Esophagus (tissue), 2 donors: ENCODE measurements around the gene TP53TG3B. TPM values are rescaled to one million over a fixed set of nuclear protein-coding genes. Genes with fewer than 3 reads are reported as not detected.
"Not testable (repeated sequence)": the region's sequence is repeated elsewhere in the genome, so short reads cannot be mapped to it uniquely, and the experiment has no call there.

Experiments used
- H3K27ac ChIP-seq, 2 donors: one replicate each; pipeline ENCODE4 v1.5.1; 2013; ENCODE audit warnings: low read depth in 2 of 2, mild to moderate bottlenecking in 2 of 2, inconsistent platforms in 1 of 2, low read length in 1 of 2, moderate library complexity in 1 of 2
- H3K27me3 ChIP-seq, 2 donors: one replicate each; pipeline ENCODE4 v1.6.1; 2013; ENCODE audit warnings: low read length in 2 of 2, control low read depth in 1 of 2, mild to moderate bottlenecking in 1 of 2; ENCODE audit not compliant: insufficient read depth in 2 of 2, control insufficient read depth in 1 of 2
- H3K36me3 ChIP-seq, 2 donors: one replicate each; pipeline ENCODE4 v1.6.1; 2013; ENCODE audit warnings: low read length in 1 of 2; ENCODE audit not compliant: control insufficient read depth in 2 of 2, insufficient read depth in 2 of 2
- H3K4me1 ChIP-seq, 2 donors: one replicate each; pipeline ENCODE4 v1.6.1; 2013; ENCODE audit warnings: low read length in 1 of 2; ENCODE audit not compliant: control insufficient read depth in 2 of 2, insufficient read depth in 2 of 2
- H3K4me3 ChIP-seq, 2 donors: one replicate each; pipeline ENCODE4 v1.5.1; 2013; ENCODE audit warnings: low read length in 2 of 2, mild to moderate bottlenecking in 2 of 2, low read depth in 1 of 2, moderate library complexity in 1 of 2
- H3K9me3 ChIP-seq, 2 donors: one replicate each; pipeline ENCODE4 v1.6.1; 2013; ENCODE audit warnings: mild to moderate bottlenecking in 2 of 2, low read depth in 1 of 2, low read length in 1 of 2, moderate library complexity in 1 of 2; ENCODE audit not compliant: control insufficient read depth in 2 of 2, insufficient read depth in 1 of 2
- WGBS, 2 donors: extraction: QIAGEN DNeasy Blood & Tissue Kit; methylation state at CpG; one replicate each; pipeline ENCODE4 v1.1.7; 2013; 5-methylcytosine and 5-hydroxymethylcytosine counted together
- polyA plus RNA-seq, 2 donors: library from polyadenylated mRNA; stranded (reverse); fragments of 200-250 nt; gene quantifications; one replicate each; pipeline ENCODE4 v1.2.3, GENCODE V29; 2013
- donor health status: healthy with polysubstance abuse.
- donor health status: Bipolar disorder and iron deficiency.

TP53TG3B gene, protein sequence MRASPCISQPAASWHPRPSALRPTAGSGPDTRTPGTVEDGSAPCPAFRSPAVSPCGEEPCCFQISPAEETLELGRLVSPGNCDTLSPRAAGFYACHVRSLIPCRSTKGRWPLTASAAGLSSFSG
- polyA plus RNA-seq = under 1 TPM in 1 of 2 donors, not detected in 1; 0.16 TPM

DNA sequence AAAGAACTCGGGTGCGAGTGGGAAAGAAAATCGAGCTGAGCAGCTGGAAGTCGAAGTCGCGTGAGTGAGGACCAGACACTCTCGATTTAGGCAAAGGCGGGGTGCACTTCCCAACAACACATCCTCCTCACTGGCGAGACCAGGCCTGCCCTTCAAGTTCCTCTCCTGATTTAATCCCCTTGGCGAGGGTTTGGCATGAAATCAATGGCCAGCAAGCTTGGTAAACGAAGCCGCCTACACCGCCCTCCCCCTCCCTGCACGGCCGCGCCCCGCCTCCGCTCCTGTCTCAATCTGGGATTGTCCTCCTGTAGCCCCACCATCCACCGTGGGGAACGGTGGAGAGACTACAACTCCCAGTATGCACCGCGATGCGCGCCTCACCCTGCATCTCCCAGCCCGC is at the start of gene TP53TG3B:
TP53TG3B (plus strand) TSS at position 301 of the 400 bp plus-strand sequence; CDS start at position 369, 68 bp downstream.
- WGBS, 2 donors = no CpG with 5 or more reads among the region's 25 CpGs

DNA sequence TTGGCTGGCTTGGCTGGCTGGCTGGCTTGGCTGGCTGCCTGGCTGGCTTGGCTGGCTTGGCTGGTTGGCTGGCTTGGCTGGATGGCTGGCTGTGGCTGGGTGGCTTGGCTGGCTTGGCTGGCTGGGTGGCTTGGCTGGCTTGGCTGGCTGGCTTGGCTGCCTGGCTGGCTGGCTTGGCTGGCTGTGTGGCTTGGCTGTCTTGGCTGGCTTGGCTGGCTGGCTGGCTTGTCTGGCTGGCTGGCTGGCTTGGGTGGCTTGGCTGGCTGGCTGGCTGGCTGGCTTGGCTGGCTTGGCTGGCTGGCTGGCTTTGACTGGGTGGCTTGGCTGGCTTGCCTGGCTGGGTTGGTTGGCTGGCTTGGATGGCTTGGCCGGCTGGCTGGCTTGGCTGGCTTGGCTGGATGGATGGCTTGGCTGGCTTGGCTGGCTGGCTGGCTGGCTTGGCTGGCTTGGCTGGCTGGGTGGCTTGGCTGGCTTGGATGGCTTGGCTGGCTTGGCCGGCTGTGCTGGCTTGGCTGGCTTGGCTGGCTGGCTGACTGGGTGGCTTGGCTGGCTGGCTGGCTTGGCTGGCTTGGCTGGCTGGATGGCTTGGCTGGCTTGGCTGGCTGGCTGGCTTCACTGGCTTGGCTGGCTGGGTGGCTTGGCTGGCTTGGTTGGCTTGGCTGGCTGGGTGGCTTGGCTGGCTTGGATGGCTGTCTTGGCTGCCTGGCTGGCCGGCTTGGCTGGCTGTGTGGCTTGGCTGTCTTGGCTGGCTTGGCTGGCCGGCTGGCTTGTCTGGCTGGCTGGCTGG is 24.2 kb upstream of the TP53TG3B start:
- WGBS, 2 donors = 48 to 68% methylated on average over 4 of the region's 4 CpGs
- H3K4me1 ChIP-seq, H3K36me3 ChIP-seq, H3K27ac ChIP-seq, H3K27me3 ChIP-seq, H3K4me3 ChIP-seq: not testable (repeated sequence)
- peaks cover 15 to 28% of the 10 kb centered on the region in 2 donors for H3K9me3 ChIP-seq

More for the DNA sequence above, at the start of gene TP53TG3B:
- not testable (repeated sequence) for H3K4me1 ChIP-seq, H3K9me3 ChIP-seq, H3K27ac ChIP-seq, H3K27me3 ChIP-seq, H3K4me3 ChIP-seq, H3K36me3 ChIP-seq

DNA sequence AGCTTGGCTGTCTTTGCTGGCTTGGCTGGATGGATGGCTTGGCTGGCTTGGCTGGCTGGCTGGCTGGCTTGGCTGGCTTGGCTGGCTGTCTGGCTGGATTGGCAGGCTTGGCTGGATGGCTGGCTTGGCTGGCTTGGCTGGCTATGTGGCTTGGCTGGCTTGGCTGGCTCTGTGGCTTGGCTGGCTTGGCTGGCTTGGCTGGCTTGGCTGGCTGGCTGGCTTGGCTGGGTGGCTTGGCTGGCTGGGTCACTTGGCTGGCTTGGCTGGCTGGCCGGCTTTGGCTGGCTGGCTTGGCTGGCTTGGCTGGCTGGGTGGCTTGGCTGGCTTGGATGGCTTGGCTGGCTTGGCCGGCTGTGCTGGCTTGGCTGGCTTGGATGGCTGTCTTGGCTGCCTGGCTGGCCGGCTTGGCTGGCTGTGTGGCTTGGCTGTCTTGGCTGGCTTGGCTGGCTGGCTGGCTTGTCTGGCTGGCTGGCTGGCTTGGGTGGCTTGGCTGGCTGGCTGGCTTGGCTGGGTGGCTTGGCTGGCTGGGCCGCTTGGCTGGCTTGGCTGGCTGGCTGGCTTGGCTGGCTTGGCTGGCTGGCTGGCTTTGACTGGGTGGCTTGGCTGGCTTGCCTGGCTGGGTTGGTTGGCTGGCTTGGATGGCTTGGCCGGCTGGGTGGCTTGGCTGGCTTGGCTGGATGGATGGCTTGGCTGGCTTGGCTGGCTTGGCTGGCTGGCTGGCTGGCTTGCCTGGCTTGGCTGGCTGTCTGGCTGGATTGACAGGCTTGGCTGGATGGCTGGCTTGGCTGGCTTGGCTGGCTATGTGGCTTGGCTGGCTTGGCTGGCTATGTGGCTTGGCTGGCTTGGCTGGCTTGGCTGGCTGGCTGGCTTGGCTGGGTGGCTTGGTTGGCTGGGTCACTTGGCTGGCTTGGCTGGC is 22.8 kb upstream of the TP53TG3B start:
- not testable (repeated sequence) for H3K4me3 ChIP-seq, H3K27me3 ChIP-seq, H3K4me1 ChIP-seq, H3K27ac ChIP-seq, H3K36me3 ChIP-seq
- 61 to 70% methylated on average over 5 of the region's 5 CpGs for WGBS, 2 donors
- peaks cover 15 to 28% of the 10 kb centered on the region in 2 donors for H3K9me3 ChIP-seq

DNA sequence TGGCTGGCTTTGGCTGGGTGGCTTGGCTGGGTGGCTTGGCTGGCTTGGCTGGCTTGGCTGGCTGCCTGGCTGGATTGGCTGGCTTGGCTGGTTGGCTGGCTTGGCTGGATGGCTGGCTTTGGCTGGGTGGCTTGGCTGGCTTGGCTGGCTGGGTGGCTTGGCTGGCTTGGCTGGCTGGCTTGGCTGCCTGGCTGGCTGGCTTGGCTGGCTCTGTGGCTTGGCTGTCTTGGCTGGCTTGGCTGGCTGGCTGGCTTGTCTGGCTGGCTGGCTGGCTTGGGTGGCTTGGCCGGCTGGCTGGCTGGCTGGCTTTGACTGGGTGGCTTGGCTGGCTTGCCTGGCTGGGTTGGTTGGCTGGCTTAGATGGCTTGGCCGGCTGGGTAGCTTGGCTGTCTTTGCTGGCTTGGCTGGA is 22.1 kb upstream of the TP53TG3B start:
- not testable (repeated sequence) for H3K27me3 ChIP-seq, H3K4me1 ChIP-seq
- 56 to 59% methylated on average over 2 of the region's 2 CpGs for WGBS, 2 donors

DNA sequence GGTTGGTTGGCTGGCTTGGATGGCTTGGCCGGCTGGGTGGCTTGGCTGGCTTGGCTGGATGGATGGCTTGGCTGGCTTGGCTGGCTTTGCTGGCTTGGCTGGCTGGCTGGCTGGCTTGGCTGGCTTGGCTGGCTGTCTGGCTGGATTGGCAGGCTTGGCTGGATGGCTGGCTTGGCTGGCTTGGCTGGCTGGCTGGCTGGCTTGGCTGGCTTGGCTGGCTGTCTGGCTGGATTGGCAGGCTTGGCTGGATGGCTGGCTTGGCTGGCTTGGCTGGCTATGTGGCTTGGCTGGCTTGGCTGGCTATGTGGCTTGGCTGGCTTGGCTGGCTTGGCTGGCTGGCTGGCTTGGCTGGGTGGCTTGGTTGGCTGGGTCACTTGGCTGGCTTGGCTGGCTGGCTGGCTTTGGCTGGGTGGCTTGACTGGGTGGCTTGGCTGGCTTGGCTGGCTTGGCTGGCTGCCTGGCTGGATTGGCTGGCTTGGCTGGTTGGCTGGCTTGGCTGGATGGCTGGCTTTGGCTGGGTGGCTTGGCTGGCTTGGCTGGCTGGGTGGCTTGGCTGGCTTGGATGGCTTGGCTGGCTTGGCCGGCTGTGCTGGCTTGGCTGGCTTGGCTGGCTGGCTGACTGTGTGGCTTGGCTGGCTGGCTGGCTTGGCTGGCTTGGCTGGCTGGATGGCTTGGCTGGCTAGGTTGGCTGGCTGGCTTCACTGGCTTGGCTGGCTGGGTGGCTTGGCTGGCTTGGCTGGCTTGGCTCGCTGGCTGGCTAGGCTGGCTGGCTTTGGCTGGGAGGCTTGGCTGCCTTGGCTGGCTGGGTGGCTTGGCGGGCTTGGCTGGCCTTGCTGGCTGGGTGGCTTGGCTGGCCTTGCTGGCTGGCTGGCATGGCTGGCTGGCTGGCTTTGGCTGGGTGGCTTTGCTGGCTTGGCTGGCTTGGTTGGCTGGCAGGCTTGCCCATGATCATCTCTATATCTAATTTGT is 21.3 kb upstream of the TP53TG3B start:
- not testable (repeated sequence) for H3K27ac ChIP-seq
- WGBS, 2 donors = 57 to 70% methylated on average over 3 of the region's 4 CpGs

More for the DNA sequence above, 22.1 kb upstream of the TP53TG3B start:
- H3K27ac ChIP-seq, H3K4me3 ChIP-seq, H3K36me3 ChIP-seq: not testable (repeated sequence)
- peaks cover 15 to 28% of the 10 kb centered on the region in 2 donors for H3K9me3 ChIP-seq

More for the DNA sequence above, 21.3 kb upstream of the TP53TG3B start:
- not testable (repeated sequence) for H3K36me3 ChIP-seq, H3K4me1 ChIP-seq, H3K4me3 ChIP-seq, H3K27me3 ChIP-seq
- peaks cover 15 to 28% of the 10 kb centered on the region in 2 donors for H3K9me3 ChIP-seq

Other genes starting within 250 kb of the TP53TG3B start
- gene TP53TG3C, start 166.6 kb upstream of the TP53TG3B start, polyA plus RNA-seq = under 1 TPM; 0.06 to 0.28 TPM
- under 1 TPM in 1 of 2 donors, not detected in 1; 0.01 TPM for gene TP53TG3E, start 56.5 kb upstream of the TP53TG3B start, polyA plus RNA-seq
- gene TP53TG3F, start 98.8 kb downstream of the TP53TG3B start, polyA plus RNA-seq = under 1 TPM in 1 of 2 donors, not detected in 1; 0.07 TPM